ENCODE measurements around the gene F11R.
"Not testable (repeated sequence)": the region's sequence is repeated elsewhere in the genome, so short reads cannot be mapped to it uniquely, and the experiment has no call there.

The F11R gene

DNA sequence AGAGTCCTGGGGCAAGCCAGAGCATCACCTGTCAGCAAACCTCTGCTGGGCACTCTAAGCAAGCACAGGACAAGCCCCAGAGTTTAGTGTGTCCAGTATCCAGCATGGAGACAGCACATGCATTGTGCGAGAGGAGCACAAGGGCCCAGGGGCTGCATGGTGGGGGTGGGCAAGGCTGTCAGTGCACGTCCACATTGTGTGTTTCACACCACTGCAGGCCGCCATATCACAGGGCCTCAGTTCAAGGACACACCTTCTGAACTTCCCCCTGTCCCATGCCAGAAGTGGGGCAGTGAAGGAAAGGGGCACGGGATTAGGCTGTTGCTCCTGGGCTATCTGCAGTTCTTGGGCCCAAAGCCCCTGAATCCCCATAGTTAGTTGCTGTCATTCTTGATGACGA is 18.6 kb upstream of the F11R start:
- no peak for DNase-seq

DNA sequence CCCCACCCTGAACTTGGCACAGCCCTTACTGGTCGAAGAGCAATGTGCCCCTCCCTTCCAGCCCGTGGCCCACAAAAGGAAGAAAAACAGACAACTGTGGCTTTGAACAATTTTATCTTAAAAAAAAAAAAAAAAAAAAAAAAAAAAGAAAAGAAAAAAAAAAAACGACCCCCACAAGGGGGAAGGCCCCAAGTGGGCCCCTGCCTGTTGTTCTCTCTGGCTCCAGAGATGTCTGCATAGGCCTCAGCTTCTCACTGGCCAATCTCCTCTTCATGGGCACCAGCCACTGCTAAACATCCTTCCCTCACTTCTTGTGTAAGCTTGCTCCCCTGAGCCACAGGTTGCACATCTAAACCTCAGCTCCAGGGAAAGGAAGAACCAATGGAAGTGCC is 18.2 kb upstream of the F11R start:
- DNase-seq: no peak

DNA sequence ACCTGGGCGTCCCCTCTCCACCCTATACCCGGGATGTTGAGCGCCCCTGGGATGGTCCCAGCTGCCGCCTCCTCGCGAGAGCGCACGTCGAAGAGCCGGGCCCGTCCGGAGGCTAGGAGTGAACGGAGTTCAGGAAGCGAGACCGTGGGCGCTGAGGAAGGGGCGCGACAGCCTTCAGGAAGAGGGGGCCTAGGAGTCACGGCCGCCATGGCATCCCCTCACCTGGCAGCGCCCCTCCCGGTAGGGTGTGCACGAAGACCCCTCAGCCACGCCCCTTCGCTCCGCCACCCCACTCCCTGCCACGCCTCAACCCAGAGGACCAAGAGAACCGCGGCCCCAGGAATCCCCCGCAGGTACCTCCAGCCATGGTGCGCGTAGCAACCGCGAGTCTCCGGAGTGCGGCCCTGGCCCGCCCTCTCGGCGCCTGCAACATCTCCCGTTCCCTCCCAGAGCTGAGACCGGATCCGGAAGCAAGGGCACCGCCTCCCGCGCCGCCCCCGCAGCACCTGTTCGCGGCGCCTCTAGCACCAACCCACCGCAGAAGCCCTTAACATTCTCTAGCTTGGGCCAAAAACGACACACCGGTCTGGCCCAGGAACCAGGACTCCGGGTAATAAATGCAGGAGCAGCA is 17.7 kb upstream of the F11R start, which contains the start of gene TSTD1:
Gene TSTD1 (minus strand): TSS at position 442 of the 631 bp plus-strand sequence. CDS start 75 bp downstream, at position 367.
- peak; percentile 75 for DNase-seq

DNA sequence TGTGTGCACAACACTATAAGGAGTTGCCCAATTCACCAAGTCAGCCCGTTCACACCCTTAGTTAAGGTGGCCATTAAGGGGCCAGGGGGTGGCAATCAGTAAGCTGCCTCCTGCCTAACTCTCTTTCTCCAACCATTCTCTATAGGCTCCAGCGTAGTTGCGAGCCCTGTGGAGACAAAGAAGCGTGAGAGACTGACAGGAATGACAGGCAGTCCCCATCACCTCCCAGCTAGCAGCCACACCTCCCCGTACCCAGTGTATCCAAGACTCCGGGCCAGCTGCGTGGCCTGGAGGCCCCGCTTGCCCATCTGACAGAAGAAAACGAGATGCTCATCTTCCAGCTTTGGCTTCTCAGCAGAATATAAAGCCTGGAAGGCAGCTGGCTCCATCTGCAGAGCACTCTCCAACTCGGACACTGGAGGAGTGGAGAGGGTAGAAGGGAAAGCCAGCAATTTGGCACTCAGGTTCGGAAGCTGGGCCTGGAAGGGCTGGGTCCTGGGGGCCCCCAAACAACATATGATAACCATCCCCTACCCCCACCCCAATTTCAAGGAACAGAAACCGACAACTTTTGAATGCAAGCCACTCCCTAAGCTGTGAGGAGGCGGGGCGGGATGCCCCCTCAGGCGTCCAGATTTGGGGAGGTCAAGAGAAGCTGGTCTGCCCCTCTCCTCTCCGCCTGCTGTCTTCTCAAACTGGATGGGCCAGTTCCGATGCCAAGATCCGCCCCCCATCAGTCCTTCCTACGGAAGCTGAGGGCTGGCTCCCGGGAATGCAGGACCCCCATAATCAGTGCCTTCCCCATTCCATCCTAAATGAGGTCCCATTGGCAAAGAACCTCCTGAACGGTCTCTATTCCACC is 16.9 kb upstream of the F11R start:
- no peak for DNase-seq

DNA sequence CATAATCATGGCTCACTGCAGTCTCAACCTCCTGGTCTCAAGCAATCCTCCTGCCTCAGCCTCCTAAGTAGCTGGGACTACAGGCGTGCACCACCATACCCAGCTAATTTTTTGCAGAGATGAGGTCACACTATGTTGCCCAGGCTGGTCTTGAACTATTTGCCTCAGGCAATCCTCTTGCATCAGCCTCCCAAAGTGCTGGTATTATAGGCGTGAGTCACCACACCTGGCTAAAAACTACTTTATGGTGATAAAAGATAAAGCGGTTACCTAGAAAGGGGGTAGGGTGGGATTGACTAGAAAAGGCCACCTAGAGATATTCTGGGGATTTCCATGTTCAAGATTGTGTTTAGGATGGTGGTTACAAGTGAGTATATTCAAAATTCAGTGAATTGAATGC is 12.8 kb upstream of the F11R start:
- DNase-seq: no peak

DNA sequence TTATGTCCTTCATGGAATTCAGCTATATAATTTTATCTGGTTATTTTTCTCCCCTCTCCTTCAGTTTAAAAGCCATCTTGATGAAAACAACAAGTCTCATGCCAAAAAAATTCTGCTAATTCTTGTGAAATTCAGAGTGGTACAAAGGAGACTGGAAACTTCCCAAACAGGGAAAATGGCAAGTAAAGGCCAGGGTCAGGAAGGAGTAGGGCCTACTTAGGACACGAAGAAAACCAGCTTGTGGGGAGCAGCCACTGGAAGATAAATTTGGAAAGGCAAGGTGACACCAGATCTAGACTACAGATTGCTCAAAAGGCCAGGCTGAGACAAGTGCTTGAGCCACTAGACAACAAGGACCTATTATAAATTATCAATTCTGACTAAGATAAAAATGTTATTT is 11.5 kb upstream of the F11R start:
- no peak for DNase-seq

DNA sequence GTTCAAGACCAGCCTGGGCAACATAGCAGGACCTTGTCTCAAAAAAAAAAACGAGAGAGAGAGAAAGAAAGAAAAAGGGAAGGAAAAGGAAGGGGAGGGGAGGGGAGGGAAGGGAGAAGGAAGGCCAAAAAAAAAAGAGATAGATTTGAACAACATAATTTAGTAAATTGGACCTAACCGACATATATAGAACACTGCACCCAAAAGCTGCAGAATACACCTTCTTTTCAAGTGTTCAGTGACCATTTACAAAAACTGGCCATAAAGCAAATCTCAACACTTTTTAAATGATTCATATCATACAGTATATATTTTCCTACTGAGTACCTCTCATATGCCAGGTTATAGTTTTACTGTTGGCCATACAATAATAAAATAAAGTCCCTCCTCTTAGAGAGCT is 10.9 kb upstream of the F11R start:
- no peak for DNase-seq

DNA sequence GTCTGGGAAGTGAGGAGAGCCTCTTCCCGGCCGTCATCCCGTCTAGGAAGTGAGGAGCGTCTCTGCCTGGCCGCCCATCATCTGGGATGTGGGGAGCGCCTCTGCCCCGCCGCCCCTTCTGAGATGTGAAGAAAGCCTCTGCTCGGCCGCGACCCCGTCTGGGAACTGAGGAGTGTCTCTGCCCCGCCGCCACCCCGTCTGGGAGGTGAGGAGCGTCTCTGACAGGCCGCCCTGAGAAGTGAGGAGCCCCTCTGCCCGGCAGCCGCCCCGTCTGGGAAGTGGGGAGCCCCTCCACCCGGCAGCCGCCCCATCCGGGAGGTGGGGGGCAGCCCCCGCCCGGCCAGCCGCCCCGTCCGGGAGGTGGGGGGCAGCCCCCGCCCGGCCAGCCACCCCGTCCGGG is 8.5 kb upstream of the F11R start:
- DNase-seq: not testable (repeated sequence)

DNA sequence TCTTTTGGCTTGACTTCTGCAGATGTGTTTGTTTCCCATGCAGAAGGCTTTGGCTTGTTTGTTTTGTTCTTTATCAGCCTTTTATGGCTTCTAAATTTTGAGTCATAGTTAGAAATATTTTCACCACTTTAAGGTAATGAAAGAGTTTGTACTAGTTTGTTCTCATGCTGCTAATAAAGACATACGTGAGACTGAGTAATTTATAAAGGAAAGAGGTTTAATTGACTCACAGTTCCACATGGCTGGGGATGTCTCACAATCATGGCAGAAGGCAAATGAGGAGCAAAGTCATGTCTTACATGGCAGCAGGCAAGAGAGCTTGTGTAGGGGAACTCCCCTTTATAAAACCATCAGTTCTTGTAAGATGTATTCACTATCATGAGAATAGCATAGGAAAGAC is 6.0 kb upstream of the F11R start:
- not testable (repeated sequence) for DNase-seq

DNA sequence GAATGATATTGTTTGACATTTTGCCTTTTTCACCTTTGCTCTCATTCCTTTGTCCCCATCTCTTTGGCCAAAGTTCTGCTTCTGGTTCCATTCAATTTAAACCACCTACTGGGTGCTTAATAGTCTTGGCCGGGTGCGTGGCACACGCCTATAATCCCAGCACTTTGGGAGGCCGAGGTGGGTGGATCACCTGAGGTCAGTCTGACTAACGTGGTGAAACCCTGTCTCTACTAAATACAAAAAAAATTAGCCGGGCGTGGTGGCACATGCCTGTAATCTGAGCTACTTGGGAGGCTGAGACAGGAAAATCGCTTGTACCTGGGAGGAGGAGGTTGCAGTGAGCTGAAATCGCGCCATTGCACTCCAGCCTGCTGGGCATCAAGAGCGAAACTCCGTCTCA is 1.5 kb upstream of the F11R start:
- DNase-seq: not testable (repeated sequence)

DNA sequence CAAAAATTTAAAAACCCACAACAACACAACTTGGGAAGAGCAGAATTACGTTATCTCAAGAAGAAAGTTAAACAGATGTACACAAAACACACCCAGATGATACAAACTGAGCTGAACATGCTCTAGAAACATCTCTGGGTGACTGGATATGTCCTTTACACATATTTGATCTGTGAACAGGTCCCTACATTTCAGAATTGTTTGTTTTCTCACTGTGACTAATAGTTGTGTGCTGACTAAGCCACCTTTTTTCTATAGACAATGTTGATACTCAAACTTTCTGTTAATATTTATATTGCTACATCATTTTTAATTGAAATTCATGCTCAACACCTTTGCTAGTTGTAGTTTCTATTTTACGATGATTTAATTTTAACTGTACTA is 1.0 kb upstream of the F11R start:
- DNase-seq: no peak

DNA sequence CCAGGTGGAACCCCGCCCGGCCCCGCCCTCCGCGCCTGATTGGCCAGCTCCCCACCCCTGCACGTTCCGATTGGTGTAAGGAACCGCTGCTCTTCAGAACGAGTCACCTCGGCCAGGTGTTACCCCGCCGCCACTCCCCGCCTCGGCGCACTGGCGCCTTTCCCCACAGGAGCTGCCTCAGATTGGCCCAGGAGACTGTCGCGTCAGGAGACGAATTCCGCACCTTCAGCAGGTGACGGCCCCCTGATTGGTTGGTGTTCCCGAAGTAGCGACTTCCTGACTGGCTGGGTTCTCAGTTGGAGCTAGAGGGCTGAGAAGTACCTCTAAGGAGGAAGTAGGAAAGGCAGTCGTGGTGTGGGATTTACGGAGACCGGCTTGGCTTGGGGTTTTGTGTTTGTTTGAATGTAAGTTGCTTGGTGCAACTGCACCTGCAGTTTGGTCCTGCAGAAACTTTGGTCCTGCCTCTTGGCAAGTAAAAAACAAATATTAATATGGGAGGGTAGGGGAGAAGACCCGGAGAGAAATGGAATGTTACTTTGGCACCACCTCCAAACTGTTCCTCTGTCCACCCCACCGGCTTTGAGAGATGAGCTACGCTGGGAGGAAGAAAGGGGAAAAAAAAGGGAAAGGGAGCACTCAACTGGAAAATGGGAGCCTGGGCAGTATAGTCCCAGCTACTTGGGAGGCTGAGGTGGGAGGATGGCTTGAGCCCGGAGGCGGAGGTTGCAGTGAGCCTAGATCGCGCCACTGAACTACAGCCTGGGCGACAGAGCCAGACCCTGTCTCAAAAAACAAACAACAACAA is 415 bp upstream of the F11R start:
- DNase-seq: peak; percentile 80

DNA sequence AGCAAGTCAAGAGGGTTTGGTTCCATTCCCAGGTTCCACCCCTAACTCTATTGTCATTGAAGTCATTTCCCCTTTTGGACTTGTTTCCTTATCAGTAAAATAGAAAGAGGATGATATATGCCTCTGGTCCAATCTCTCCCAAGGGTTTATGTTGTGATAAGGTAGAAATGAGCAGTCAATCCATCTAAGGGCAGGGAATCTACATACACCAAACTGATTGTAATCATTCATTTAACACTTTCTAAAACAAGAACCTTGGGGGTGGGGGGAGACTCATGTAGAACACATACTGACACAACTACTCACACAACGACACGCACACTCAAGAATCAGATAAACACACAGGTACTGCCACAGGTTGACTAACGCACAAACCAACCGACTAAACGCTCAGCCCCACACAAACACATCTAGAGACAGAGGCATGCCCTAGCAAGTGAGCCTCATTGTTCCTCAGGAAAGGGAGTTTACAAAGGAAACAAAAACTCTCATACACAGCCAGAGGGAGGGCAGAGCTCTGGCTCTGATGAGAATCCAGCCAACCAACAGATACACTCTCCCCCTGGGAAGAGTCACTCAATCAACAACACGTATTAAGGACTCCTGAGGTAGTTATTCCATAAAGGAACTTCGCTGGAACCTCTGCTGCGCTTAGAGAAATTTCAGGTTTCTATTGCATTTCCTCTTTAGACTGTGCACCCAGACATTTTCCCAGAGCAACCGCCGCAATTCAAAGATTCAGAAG is 1.0 kb downstream of the F11R start:
- DNase-seq: no peak

DNA sequence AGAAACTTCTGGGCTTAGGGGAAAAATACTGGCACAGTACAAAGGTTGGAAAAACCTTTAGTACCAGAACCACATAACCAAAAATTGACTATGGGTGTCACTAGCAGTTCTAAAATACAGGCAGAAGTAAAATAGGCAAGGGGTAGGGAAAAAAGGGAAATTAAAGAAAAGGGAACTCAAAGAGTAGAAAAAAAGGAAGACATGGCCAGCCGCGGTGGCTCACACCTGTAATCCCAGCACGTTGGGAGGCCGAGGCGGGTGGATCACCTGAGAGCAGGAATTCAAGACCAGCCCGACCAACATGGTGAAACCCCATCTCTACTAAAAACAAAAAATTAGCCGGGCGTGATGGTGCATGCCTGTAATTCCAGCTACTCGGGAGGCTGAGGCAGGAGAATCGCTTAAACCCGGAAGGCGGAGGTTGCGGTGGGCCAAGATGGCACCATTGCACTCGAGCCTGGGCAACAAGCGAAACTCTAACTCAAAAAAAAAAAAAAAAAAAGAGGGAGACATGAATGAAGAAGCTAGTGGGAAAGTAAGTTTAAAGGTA is 1.8 kb downstream of the F11R start:
- not testable (repeated sequence) for DNase-seq

DNA sequence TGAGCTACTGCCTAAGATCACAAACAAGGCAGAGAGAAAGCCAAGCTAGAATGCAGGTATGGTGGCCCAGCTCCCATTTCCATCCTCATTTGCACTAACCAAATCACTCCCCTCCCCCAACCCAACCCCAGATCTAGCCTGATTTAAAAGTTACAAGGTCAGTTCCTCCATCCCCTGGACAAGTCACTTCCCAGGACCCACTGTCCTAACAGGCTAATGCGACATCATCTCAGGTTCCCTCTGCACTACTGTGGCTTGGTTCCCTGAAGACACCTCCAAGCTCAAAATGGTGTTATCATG is 2.4 kb downstream of the F11R start:
- no peak for DNase-seq

DNA sequence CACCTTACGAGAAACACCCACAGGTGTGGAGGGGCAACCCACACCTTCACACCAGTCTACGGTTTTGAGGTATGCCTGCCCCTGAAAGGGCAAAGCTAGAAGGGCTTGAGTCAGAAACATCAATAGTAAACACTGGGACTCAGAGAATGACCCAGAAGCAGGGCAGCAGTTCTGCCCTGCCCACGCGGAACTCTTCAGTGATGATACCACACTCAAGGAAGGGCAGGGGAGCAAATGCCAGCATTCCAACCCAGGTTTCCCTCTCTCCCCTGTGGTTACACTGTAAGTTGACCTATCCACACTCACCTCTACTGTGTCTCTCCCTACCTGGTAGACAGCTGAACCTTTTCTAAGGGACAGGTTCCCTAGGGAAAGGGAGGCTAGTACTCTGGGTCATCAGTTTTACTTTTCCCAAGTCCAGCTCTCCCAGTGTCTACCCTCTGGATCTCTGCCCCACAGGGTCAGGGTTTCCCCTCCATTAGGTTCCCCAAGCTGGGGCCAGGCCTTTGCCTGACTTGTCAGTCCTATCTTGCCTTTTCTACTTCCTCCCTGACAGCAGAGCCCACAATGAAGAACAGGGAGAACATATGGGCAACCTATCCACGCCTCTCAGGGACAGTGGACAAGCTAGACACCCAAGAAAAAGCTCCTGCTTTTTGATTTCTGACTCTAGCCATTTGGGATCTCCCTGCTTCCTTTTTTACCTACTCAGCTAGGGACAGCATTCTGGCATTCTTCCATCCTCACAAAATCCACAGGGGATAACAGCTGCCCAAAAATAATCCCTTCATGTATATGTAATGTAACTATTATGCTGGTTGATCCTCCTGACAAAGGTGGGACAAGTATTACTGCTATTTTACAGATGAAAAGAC is 3.0 kb downstream of the F11R start:
- DNase-seq: no peak

DNA sequence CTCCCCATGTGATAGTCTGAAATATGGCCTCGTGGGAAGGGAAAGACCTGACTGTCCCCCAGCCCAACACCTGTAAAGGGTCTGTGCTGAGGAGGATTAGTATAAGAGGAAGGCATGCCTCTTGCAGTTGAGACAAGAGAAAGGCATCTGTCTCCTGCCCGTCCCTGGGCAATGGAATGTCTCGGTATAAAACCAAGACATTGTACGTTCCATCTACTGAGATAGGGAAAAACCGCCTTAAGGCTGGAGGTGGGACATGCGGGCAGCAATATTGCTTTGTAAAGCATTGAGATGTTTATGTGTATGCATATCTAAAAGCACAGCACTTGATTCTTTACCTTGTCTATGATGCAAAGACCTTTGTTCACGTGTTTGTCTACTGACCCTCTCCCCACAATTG is 3.8 kb downstream of the F11R start:
- DNase-seq: not testable (repeated sequence)

DNA sequence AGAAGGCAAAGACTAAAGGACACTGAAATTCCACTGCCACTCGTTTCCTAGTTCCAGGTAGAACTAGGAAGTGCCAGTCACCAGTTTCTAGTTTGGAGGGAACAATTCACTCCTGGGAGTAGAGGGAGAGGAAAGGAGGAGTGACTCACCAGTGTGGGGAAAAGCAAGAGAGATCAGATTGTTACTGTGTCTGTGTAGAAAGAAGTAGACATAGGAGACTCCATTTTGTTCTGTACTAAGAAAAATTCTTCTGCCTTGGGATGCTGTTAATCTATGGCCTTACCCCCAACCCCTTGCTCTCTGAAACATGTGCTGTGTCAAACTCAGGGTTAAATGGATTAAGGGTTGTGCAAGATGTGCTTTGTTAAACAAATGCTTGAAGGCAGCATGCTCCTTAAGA is 4.3 kb downstream of the F11R start:
- DNase-seq: not testable (repeated sequence)

DNA sequence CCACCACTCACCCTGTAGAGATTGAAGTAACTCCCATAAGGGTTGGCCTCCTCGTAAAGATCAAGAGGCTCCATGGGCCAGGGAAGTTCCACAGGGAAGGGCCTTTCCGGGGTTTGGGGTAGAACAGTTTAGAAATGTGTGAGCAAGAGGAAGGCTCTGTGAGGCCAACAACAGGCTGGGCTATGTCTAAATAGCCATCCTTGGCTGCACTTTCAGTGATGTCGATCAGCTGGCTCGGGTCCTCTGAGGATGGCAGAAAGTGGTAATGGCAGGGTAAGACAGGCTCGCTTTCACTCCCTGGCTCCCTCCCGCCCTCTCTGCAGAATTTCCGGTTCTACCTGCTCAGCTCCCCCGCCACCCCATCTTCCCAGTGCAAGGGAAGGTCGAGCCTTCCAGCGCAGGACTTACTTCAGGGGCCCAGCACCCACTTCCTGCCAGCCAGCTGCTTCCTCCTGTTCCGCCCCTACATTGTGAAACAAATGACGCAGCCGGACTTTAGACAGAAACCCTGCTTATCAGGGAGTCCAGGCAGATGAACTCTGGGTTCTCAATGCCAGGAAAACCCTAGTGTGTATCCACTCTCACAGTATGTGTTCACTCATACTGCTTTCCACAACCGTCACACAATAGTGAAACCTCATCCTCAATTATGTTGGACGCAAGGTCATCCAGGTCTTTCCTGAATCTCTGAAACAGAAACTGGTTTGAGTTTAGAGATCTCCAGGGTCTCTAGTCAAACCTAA is 7.3 kb downstream of the F11R start:
- DNase-seq: peak; percentile 84

DNA sequence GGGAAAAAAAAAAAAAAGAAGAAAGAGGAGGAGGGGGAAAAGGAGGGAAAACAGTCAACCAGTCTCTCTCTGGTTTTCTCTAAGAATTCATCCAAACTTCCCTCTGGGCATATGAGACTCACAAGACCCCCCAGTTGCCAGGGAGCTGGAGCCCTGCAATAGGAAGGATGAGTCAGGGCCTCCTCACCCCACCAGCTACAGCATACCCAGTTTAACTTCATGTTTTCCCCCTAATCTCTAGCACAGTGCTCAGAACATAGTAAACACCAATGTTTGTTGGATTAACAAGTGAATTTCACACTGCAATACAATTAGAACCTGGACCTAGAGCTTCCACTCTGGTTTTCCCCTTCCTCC is 7.8 kb downstream of the F11R start:
- no peak for DNase-seq

DNA sequence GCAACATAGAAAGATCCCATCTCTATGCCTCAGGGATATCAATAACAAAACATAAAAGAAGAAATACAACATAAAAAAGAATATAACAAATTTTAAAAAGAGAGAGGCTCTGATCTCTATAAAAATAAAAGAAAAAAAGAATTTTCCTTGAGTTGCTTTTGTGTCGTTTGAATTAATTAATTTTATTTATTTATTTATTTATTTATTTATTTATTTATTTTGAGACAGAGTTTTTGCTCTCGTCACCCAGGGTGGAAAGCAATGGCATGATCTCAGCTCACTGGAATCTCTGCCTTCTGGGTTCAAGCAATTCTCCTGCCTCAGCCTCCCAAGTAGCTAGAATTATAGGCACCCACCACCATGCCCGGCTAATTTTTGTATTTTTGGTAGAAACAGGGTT is 8.5 kb downstream of the F11R start:
- DNase-seq: no peak

Measured in femur (tissue), 1 donor.